Endothelial cell of umbilical vein (primary cell): ENCODE data around the gene ITGA2B.
"Not testable (repeated sequence)": the region's sequence is repeated elsewhere in the genome, so short reads cannot be mapped to it uniquely, and the experiment has no call there.

Experiments used
- EZH2 ChIP-seq: IDR thresholded peaks from 2 replicates; pipeline ENCODE4 v1.6.1; 2012; ENCODE audit warnings: borderline replicate concordance, low read depth, mild to moderate bottlenecking, moderate library complexity, low read length, inconsistent platforms; ENCODE audit not compliant: severe bottlenecking
- JUN ChIP-seq: IDR thresholded peaks from 2 replicates; pipeline ENCODE4 v1.6.1; 2011; ENCODE audit warnings: borderline replicate concordance, low read depth; ENCODE audit not compliant: insufficient read length, insufficient read depth
- POLR2A ChIP-seq: IDR thresholded peaks from 2 replicates; pipeline ENCODE4 v1.6.1; 2012; ENCODE audit warnings: low read depth, mild to moderate bottlenecking, control low read depth, low read length
- POLR2AphosphoS5 ChIP-seq: IDR thresholded peaks from 2 replicates; pipeline ENCODE4 v1.6.1; 2012; ENCODE audit warnings: low read depth, mild to moderate bottlenecking, control low read depth, low read length, moderate library complexity; ENCODE audit not compliant: insufficient read depth
- TF ChIP-seq, protein P1 (sequence below), 2 donors: IDR thresholded peaks; 1 replicate in 1 of 2; 2 replicates in 1 of 2; pipeline ENCODE4 v1.5.1; 2011; ENCODE audit warnings: low read length in 2 of 2, mild to moderate bottlenecking in 2 of 2, moderate library complexity in 2 of 2, control low read depth in 1 of 2, inconsistent platforms in 1 of 2, low read depth in 1 of 2; ENCODE audit not compliant: insufficient read depth in 1 of 2; ENCODE audit errors: extremely low read depth in 1 of 2

DNA sequence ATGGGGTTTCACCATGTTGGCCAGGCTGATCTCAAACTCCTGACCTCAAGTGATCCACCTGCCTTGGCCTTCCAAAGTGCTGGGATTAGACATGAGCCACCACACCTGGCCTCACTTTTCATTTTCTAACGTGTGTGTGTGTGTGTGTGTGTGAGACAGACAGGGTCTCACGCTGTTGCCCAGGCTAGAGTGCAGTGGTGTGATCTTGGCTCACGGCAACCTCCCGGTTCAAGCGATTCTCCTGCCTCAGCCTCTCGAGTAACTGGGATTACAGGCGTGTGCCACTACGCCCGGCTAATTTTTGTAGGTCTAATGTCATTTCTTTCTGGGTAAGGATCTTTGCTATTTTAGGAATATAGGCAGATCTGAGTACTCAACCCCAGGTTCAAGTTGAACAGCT is 4.7 kb upstream of the ITGA2B start:
- TF ChIP-seq EZH2, POLR2AphosphoS5, POLR2A, JUN: not testable (repeated sequence)
- TF ChIP-seq, protein P1, sequence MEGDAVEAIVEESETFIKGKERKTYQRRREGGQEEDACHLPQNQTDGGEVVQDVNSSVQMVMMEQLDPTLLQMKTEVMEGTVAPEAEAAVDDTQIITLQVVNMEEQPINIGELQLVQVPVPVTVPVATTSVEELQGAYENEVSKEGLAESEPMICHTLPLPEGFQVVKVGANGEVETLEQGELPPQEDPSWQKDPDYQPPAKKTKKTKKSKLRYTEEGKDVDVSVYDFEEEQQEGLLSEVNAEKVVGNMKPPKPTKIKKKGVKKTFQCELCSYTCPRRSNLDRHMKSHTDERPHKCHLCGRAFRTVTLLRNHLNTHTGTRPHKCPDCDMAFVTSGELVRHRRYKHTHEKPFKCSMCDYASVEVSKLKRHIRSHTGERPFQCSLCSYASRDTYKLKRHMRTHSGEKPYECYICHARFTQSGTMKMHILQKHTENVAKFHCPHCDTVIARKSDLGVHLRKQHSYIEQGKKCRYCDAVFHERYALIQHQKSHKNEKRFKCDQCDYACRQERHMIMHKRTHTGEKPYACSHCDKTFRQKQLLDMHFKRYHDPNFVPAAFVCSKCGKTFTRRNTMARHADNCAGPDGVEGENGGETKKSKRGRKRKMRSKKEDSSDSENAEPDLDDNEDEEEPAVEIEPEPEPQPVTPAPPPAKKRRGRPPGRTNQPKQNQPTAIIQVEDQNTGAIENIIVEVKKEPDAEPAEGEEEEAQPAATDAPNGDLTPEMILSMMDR (IDR thresholded peaks at IDR 0.05; ENCODE audit: extremely low read depth in 1 of 2, insufficient read depth in 1 of 2, low read depth in 1 of 2, low read length in 2 of 2) = not testable (repeated sequence)
